ENCODE measurements around the gene GPNMB. TPM values are rescaled to one million over a fixed set of nuclear protein-coding genes. Genes with fewer than 3 reads are reported as not detected.
"Not testable (repeated sequence)": the region's sequence is repeated elsewhere in the genome, so short reads cannot be mapped to it uniquely, and the experiment has no call there.

Gene GPNMB
- total RNA-seq, 1 donor from 2014 or later, result 539 TPM

GRCh38 chr7:23298885-23299769 is 52.6 kb downstream of the GPNMB start, which contains the start of gene MALSU1:
Gene MALSU1 (plus strand): TSS chr7:23299339. CDS start chr7:23299353, 14 bp downstream.
- DNase-seq (ENCODE audit: low read depth), result peak; percentile 100

GRCh38 chr7:23299770-23300300 is 53.3 kb downstream of the GPNMB start:
- no peak for DNase-seq (ENCODE audit: low read depth)

GRCh38 chr7:23306936-23307521 is 60.5 kb downstream of the GPNMB start:
- no peak for DNase-seq (ENCODE audit: low read depth)

GRCh38 chr7:23308754-23309153 is 62.2 kb downstream of the GPNMB start:
- DNase-seq (ENCODE audit: low read depth), result no peak

GRCh38 chr7:23312141-23312540 is 65.6 kb downstream of the GPNMB start:
- DNase-seq (ENCODE audit: low read depth), result not testable (repeated sequence)

GRCh38 chr7:23315366-23315765 is 68.8 kb downstream of the GPNMB start:
- peak; percentile 51 for DNase-seq (ENCODE audit: low read depth)

Other genes starting within 250 kb of the GPNMB start
- 126 and 154 TPM in 2 replicates for gene HYCC1, start 232.6 kb upstream of the GPNMB start, total RNA-seq
- gene KLHL7, start 141.0 kb upstream of the GPNMB start, total RNA-seq, result 50.0 and 53.2 TPM in 2 replicates
- 64.1 and 70.2 TPM in 2 replicates for gene NUP42, start 64.7 kb upstream of the GPNMB start, total RNA-seq
- 71.8 and 94.6 TPM in 2 replicates for gene MALSU1, start 52.6 kb downstream of the GPNMB start, total RNA-seq
- gene IGF2BP3, start 223.7 kb downstream of the GPNMB start, total RNA-seq, result 23.4 and 28.0 TPM in 2 replicates